HG02642 (cell line): Measurements from ENCODE around the gene STXBP2.
A peak's percentile ranks its signal among the peaks of the same experiment; 100 is the strongest.
"Not testable (repeated sequence)": the region's sequence is repeated elsewhere in the genome, so short reads cannot be mapped to it uniquely, and the experiment has no call there.

Source experiments
- ATAC-seq: cut with Tn5 transposase; IDR thresholded peaks from one replicate; pipeline ENCODE4 v1.9.1; 2021; ENCODE audit warnings: mild to moderate bottlenecking; ENCODE audit not compliant: unreplicated experiment, poor library complexity

Gene STXBP2

DNA sequence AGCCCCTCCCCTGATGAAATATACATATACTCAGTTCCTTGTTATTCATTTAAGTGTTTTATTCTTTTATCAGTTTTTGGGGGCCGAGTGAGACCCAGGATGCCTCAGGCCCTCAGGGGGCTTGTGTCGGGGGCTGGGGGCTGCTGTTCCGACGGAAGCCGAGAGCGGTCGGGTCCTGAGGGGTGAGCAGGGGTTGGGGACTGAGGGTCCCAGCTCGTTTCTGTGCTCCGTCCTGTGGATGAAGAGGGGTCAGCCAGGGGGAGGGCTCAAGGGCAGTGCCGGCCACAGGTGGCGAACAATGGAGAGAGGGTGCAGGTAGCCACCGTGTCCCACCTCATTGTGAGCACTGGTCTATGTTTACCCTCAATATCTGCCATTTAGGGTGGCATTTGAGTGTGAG is 5.3 kb upstream of the STXBP2 start:
- no peak for ATAC-seq

DNA sequence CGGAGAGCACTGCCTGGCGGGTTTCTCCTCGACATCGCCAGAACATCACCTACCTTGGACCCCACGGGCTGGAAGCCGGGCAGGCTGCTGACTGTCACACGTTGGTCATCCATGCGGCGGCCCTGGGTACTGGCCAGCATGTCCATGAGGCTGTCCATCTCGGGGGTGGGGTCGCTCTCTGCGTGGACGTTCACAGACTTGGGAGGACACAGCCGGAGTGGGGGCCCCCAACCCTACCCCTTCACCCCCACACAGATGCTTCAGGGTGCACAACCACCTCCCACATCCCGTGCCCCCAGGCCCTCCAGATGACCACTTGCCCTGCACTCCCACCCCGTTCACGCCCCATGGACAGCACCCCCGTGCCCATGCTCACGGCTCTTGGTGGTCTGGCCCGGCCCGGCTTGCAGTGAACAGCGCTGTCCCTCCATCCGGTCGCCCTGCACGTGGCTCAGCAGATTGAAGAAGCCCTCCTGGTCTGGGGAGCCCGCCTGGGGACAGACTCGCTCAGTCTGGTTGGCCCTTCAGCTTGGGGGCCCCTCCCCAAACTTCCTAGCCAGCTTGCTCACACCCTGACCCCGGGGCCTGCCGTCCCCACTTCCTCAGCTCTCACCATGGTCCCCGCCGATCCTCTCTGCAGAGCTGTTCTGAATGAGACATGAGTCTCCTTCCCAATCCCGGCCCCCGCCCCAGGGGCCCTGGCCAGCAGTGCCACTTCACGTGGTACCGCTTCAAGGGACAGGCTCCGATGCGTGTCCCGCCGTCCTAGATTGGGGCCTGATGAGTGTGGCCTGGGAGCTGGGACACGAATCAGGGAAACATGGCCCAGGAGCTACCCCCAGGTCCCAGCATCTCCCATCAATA is 4.3 kb upstream of the STXBP2 start:
- no peak for ATAC-seq

DNA sequence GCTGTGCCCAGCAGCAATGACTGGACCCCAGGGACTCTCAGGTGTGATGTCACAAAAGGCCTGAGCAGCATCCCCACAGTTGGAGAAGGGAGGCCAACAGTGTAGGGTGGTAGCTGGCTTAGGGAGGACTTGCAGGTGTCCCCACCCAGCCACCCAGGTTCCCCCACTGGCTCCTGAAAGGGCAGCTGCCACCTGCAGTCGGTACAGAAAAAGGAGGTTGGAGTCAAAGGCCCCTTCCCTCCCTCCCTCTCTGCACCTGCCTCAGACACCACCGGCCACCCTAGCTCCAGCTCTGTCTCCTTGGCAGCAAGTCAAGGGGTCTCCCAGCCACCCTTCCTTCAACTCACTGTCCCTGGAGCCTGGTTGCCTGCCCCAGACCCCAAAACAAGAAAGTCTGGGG is 3.2 kb upstream of the STXBP2 start, which contains the start of gene PCP2:
TSS of gene PCP2 (minus strand) at position 22 of the 400 bp plus-strand sequence. CDS start 262 bp downstream, outside the sequence.
- no peak for ATAC-seq

DNA sequence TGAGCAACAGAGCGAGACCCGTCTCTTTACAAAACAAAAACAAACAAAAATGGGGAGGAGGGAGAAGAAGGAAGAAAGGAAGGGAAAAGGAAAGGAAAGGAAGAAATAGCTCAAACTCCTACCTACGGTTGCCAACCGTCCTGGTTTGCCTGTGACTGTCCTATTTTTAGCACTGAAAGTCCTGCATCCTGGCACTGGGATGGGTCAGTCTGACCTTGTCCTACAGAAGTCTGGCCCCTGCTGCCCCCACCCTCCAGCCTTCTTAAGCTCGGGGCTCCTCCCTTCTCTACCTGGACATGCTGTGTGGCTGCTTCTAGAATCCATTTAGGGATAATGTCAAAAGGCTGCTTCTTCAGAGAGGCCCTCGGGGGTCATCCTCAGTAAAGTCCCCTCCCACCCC is 1.2 kb upstream of the STXBP2 start:
- ATAC-seq: no peak

DNA sequence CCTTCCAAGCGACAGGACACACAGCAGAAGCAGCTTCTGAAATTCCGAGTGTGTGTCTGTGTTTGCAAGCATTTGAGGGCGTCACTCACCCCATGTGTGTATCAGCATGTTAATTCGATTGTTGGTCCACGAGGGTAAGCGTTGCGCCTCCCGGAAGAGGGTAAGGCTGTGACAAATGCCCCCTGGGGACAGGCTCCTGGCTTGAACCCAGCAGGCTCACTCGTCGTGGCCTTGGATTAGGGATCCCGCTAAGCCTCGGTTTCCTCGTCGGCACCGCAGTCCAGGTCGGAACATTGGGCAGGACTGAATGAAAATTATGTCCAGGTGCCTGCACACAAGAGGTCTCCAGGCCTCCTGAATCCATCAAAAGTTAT is 606 bp upstream of the STXBP2 start:
- no peak for ATAC-seq

DNA sequence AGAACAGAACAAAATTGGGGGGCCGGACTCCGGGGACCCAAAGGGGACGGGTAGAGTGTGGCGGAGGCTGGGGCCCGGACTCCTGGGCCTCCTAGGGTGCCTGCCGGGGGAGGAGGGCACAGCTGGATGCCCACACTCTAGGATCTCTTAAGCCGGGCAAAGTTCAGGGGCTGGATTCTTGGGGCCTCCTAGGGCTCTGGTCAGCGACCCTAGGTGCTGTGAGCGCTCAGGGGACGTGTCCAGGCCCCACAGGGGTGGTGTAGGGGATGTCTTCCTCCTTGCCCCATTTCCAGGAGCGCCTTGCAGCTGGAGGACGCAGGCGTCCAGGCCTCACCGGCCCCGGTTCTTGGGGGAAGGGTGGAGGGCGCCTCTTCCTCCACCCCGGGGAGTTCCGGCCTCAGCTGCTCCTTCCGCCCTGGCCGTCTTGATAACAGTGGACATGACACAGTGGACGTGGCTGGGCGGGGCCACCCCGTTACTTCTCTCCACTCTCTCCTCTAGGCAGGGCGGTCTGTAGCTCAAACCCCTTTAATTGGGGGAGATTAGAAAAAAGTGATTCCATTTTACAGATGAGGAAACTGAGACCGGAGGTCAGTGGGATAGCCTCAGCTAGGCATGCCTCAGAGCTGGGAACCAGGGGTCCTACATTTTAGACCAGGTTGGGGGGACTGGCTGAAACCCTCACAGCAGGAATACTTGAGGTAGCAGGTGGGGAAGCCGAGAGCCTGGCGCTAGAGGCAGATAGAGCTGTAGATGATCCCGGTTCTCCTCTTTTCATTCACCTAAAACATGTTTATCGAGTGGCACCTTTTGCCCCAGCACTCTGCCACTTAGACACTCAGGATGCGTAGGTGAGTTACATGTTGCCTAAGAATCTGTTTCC is 705 bp downstream of the STXBP2 start:
- ATAC-seq: peak; percentile 9

DNA sequence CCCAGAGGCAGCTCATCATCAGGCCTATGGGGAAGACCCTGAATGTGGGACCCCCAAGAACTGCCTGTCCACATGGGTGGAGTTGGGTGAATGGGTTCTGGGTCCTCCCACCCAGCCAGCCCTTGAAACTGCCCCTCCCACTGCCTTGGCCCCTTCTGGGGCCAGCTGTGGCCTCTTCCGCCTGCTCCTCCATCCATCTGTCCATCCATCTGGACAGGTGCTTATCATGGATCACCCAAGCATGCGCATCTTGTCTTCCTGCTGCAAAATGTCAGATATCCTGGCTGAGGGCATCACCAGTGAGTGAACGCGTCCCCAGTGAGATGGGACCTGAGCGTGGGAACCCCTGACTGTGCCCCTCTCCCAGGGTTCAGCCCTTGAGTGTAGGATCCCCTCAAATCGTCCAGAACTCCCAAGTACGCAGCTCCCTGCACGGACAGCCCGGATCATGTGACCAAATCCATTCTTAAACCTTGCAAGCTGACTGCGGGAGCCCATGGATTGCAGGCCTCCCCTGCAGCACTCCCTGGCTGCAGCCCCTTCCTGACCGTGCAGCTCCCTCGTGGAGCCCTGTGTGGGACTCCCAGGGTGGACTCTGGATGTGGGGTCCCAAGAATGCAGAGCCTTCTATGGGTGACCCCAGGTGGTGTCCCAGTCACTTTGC is 2.0 kb downstream of the STXBP2 start:
- no peak for ATAC-seq

DNA sequence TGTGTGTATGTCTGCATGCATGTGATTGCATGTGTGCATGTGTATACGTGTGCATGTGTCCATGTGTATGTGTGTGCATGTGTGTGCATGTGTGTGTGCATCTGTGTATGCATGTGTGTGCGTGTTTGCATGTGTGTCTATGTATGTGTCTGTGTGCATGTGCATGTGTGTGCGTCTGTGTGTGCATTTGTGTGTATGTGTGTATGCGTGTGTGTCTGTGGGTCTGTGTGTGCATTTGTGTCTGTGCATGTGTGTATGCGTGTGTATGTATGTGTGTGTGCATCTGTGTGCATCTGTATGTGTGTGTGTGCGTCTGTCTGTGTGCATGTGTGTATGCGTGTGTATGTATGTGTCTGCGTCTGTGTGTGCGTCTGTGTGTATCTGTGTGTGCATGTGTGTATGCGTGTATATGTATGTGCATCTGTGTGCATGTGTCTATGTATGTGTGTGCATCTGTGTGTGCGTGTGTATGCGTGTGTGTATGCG is 3.0 kb downstream of the STXBP2 start:
- ATAC-seq: no peak

DNA sequence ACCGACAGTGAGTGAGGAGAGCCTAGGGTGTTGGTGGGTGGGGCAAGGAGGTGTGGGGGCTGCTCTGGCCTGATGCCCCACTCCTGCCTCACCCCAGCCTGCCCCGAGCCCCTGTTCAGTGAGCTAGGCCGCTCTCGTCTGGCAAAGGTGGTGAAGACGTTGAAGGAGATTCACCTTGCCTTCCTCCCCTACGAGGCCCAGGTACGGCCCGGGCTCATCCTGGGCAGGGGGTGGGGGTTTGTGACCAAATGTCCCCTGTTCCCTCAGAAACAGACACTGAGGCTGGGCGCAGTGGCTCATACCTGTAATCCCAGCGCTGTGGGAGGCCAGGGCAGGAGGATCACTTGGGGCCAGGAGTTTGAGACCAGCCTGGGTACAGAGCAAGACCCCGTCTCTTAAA is 3.9 kb downstream of the STXBP2 start:
- ATAC-seq: no peak

DNA sequence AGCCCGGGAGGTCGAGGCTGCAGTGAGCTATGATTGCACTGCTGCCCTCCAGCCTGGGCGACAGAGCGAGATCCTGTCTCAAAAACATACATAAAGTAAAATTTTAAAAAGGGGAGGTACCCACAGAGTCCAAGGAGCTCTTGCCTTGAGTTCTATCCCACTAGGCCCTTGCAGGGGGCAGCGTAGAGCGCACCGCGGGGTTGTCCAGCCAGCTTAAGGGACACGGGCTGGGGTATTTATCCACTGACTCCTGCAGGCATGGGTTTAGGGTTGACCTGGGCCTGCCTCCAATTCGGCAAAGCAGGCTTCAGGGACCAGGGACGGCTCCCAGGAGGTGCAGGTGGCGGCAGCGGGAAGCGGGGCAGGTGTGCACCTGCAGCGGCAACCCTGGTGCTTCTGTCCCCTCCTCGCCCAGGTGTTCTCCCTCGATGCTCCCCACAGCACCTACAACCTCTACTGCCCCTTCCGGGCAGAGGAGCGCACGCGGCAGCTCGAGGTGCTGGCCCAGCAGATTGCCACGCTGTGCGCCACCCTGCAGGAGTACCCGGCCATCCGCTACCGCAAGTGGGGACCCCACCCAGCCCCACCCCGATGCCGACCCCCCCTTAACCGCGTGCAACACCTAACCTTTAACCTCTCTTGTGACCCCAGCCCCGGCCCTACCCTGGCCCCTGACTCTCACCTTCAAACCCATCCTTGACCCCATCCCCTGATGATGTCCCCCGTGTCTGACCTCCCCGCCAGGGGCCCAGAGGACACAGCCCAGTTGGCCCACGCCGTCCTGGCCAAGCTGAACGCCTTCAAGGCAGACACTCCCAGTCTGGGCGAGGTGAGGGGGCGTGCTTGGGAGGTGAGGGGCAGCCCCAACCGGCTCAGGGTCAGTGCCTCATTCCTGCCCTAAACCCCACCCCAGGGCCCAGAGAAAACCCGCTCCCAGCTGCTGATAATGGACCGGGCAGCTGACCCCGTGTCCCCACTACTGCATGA is 4.7 kb downstream of the STXBP2 start:
- ATAC-seq: no peak

DNA sequence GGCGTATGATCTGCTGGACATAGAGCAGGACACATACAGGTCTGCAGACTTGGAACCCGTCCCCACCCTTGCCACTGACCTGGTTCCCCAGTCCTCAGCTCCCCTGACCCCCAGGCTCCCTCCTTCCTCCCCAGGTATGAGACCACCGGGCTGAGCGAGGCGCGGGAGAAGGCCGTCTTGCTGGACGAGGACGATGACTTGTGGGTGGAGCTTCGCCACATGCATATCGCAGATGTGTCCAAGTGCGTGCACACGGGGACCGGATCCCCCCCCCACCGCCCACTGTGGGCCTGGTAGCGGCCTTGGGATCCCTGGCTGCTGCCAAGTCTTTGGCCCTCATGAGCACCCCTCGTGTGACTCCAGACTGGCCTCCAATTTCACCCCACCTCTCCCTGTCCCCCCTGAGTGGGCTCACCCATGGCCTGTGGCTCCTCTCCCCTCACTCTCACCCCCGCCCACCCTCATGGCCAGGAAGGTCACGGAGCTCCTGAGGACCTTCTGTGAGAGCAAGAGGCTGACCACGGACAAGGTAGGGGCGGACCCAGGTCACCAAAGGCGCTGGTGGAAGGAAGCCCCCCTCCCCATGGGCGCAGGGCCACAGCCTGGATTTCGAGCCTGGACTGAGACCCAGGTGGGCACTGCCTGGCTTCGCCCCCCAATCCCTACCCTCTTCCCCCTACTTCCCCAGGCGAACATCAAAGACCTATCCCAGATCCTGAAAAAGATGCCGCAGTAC is 5.6 kb downstream of the STXBP2 start:
- no peak for ATAC-seq

DNA sequence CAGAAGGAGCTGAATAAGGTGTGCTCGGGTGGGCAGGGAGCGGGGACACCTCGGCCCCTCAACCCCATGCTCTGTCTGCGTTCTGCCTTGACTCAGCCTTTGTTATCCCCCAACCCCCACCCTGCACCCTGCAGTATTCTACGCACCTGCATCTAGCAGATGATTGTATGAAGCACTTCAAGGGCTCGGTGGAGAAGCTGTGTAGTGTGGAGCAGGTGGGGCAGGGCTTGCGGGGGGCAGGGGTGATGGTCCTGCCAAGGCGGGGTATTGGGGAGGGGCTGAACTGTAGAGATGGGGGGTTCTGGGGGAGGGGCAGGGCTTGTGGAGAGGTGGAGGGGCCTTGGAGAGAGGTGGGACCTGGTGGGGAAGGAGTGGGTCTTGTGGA is 6.1 kb downstream of the STXBP2 start:
- no peak for ATAC-seq

DNA sequence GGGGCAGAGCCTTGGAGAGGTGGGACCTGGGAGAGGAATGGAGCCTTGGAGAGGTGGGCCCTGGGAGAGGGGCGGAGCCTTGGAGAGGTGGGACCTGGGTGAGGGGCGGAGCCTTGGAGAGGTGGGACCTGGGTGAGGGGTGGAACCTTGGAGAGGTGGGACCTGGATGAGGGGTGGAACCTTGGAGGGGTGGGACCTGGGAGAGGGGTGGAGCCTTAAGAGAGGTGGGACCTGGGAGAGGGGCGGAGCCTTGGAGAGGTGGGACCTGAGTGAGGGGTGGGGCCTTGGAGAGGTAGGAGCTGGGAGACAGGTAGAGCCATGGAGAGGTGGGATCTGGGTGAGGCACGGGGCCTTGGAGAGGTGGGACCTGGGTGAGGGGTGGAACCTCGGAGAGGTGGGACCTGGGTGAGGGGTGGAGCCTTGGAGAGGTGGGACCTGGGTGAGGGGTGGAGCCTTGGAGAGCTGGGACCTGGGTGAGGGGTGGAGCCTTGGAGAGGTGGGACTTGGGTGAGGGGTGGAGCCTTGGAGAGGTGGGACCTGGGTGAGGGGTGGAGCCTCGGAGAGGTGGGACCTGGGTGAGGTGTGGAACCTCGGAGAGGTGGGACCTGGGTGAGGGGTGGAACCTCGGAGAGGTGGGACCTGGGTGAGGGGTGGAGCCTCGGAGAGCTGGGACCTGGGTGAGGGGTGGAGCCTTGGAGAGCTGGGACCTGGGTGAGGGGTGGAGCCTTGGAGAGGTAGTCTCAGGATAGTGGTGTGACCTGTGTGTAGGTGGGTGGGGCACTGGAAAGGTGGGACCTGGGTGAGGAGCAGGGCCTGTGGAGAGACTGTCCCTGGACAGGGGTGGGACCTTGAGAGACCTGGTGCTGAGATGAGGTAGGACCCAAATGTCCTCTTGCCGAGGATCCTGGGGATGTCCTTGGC is 7.0 kb downstream of the STXBP2 start:
- not testable (repeated sequence) for ATAC-seq

DNA sequence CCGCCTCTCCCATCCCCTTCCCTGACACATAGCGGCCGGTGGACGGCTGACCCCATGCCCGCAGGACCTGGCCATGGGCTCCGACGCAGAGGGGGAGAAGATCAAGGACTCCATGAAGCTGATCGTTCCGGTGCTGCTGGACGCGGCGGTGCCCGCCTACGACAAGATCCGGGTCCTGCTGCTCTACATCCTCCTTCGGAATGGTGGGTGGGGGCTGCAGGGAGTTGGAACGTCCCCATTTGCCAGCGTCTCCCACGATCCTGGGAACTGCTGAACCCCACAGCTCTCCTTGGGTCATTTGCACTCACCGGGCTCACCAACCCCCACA is 7.6 kb downstream of the STXBP2 start:
- ATAC-seq: no peak

DNA sequence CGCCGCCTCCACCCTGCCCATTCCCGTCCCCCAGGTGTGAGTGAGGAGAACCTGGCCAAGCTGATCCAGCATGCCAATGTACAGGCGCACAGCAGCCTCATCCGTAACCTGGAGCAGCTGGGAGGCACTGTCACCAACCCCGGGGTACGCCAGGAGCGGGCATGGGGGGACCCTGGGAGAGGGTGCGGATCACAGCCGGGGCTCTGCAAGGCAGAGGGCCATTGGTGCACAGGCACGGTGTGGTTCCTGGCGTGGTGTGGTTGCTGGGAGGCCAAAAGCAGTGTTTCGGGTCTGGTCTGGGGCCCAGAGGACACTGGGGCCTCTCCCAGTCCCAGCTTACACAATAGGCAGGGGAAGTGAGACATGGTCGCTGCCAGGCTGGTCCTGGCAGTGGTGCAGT is 8.3 kb downstream of the STXBP2 start:
- ATAC-seq: no peak

DNA sequence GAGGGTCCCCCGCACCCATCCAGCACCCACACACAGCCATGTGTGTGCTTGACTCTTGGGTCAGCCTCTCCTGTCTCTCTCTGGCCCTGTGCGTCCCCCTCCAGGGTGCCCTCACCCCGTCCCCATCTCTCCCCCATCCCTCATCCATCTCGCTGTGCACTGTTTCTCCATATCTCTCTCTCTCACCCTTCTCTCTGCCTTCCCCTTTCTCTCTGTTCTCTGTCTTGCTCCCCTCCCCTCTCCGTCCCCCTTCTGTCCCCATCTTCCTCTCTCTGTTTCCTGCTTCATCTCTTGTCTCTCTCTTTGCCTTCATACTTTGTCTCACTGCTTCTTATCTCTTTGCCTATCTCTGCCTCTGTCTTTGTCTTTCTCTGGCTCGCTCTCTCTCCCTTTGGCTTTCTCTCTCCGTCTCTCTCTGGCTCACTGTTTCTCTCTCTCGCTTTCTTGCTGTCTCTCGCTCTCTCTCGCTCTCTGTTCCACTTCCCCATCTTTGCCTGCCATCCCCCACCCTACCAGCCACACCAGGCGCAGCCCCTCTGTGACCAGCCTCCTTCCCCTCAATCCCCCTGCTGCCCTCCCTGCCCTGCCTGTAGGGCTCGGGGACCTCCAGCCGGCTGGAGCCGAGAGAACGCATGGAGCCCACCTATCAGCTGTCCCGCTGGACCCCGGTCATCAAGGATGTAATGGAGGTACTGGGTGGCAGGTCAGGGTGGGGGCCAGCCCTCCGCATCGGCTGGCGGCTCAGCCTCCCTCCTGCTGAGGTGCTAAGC is 8.9 kb downstream of the STXBP2 start:
- ATAC-seq: no peak

DNA sequence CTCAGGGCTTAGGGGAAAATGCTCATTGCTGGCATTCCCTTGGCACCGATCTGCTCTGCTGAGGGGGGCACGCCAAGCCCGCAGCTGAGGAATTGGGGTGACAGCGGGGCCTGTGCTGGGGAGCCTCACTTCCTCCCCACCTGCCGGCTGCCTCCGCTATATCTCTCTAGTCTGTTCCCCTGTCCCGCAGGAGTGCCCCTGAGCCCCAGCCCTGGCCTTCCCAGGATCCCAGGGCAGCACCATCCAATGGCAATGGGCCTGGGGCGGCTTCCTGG is 9.5 kb downstream of the STXBP2 start:
- no peak for ATAC-seq

DNA sequence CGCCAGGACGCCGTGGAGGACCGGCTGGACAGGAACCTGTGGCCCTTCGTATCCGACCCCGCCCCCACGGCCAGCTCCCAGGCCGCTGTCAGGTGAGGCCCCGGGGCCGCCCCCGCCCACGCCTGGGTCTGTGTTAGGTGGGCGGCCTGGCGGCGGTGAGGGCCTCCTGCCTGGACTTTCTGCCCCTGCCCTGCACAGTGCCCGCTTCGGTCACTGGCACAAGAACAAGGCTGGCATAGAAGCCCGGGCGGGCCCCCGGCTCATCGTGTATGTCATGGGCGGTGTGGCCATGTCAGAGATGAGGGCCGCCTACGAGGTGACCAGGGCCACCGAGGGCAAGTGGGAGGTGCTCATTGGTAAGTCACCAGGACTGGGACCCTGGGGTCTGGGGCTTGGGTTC is 10.2 kb downstream of the STXBP2 start:
- ATAC-seq: no peak
